Breast epithelium (tissue), 3 donors: ENCODE results near the gene MTCL1.

Experiments
- CTCF ChIP-seq, 3 donors: fragments of 450-650 bp; IDR thresholded peaks; one replicate each; pipeline ENCODE4 v1.5.1; 2016 to 2017; ENCODE audit warnings: antibody characterized with exemption in 3 of 3, mild to moderate bottlenecking in 3 of 3, moderate library complexity in 3 of 3
- POLR2A ChIP-seq: fragments of 450-650 bp; IDR thresholded peaks from one replicate; pipeline ENCODE4 v1.6.1; 2016; ENCODE audit warnings: antibody characterized with exemption, mild to moderate bottlenecking, moderate library complexity
- POLR2AphosphoS5 ChIP-seq, 3 donors: sonication (generic); formaldehyde crosslinking; IDR thresholded peaks; one replicate each; pipeline ENCODE4 v1.6.1; 2017; ENCODE audit warnings: antibody characterized with exemption in 3 of 3

GRCh38 chr18:8868276-8868675 is 162.9 kb downstream of the MTCL1 start:
- TF ChIP-seq CTCF (IDR thresholded peaks at IDR 0.05) = no peak
- TF ChIP-seq POLR2A = no peak
- no peak for TF ChIP-seq POLR2AphosphoS5 (IDR thresholded peaks at IDR 0.05)
